SK-N-MC (cell line): ENCODE data around the gene SLC25A1.
"Not testable (repeated sequence)": the region's sequence is repeated elsewhere in the genome, so short reads cannot be mapped to it uniquely, and the experiment has no call there.

ENCODE experiments used
- DNase-seq: peaks from one replicate; pipeline ENCODE4 v3.0.0-alpha.2; 2011; ENCODE audit warnings: low read depth, low spot score
- H3K27ac ChIP-seq: fragments of 200-600 bp; sonication (generic); 2 replicates; pipeline ENCODE4 v1.5.1; 2016; ENCODE audit warnings: mixed run types
- H3K36me3 ChIP-seq: fragments of 200-600 bp; sonication (generic); 2 replicates; pipeline ENCODE4 v1.6.1; 2017; ENCODE audit warnings: antibody characterized with exemption, low read length, mixed read lengths; ENCODE audit not compliant: insufficient read depth
- H3K4me3 ChIP-seq: fragments of 200-600 bp; sonication (generic); 2 replicates; pipeline ENCODE4 v1.5.1; 2016
- H3K9ac ChIP-seq: fragments of 200-600 bp; sonication (generic); 2 replicates; pipeline ENCODE4 v1.8.0; 2017; ENCODE audit warnings: mixed run types, mixed read lengths; ENCODE audit not compliant: insufficient read length
- H3K9me3 ChIP-seq: fragments of 200-600 bp; sonication (generic); 2 replicates; pipeline ENCODE4 v1.6.1; 2017; ENCODE audit warnings: low read depth, mild to moderate bottlenecking, antibody characterized with exemption, low read length, moderate library complexity, mixed read lengths
- EZH2 ChIP-seq: fragments of 200-600 bp; sonication (generic); IDR thresholded peaks from one replicate; pipeline ENCODE4 v1.6.1; 2017; ENCODE audit warnings: antibody characterized with exemption
- FOXP2 ChIP-seq: optimal IDR thresholded peaks from 2 replicates; pipeline ENCODE3; 2011; ENCODE audit warnings: mild to moderate bottlenecking, moderate library complexity; ENCODE audit not compliant: insufficient read depth; ENCODE audit errors: extremely low read length, control extremely low read depth
- POLR2AphosphoS5 ChIP-seq: IDR thresholded peaks from 2 replicates; pipeline ENCODE4 v1.6.1; 2012; ENCODE audit warnings: mild to moderate bottlenecking, low read depth, low read length, borderline replicate concordance

The SLC25A1 gene

GRCh38 chr22:19210188-19210587, 31.7 kb upstream of the SLC25A1 start:
- no peak overlapping the region for H3K4me3 ChIP-seq
- no peak overlapping the region for H3K9ac ChIP-seq
- no peaks in the 10 kb centered on the region for H3K36me3 ChIP-seq
- H3K27ac ChIP-seq, result no peak overlapping the region
- H3K9me3 ChIP-seq, result no peaks in the 10 kb centered on the region
- no peak for DNase-seq
- TF ChIP-seq POLR2AphosphoS5 (no peak), FOXP2 (no peak), EZH2 (no peak)

GRCh38 chr22:19208287-19208847, 29.8 kb upstream of the SLC25A1 start:
- Histone ChIP-seq H3K36me3 (no peaks in the 10 kb centered on the region), H3K9ac (no peak overlapping the region), H3K4me3 (no peak overlapping the region), H3K27ac (no peak overlapping the region), H3K9me3 (no peaks in the 10 kb centered on the region)
- no peak for DNase-seq
- TF ChIP-seq EZH2, result no peak
- no peak for TF ChIP-seq FOXP2
- TF ChIP-seq POLR2AphosphoS5, result no peak

- DNase-seq, result no peak
- no peak overlapping the region for H3K9ac ChIP-seq
- TF ChIP-seq POLR2AphosphoS5 (no peak), EZH2 (no peak), FOXP2 (no peak)
- no peak overlapping the region for H3K27ac ChIP-seq
- H3K36me3 ChIP-seq, result no peaks in the 10 kb centered on the region
- no peak overlapping the region for H3K4me3 ChIP-seq
- H3K9me3 ChIP-seq, result no peaks in the 10 kb centered on the region
Observed at GRCh38 chr22:19207884-19208283, 29.3 kb upstream of the SLC25A1 start.

- Histone ChIP-seq H3K9ac (no peak overlapping the region), H3K4me3 (no peak overlapping the region), H3K36me3 (no peaks in the 10 kb centered on the region), H3K9me3 (no peaks in the 10 kb centered on the region), H3K27ac (no peak overlapping the region)
- TF ChIP-seq EZH2, result no peak
- no peak for TF ChIP-seq POLR2AphosphoS5
- no peak for TF ChIP-seq FOXP2
- no peak for DNase-seq
Observed at GRCh38 chr22:19207401-19207808, 28.9 kb upstream of the SLC25A1 start.

- H3K9ac ChIP-seq, result no peak overlapping the region
- no peaks in the 10 kb centered on the region for H3K9me3 ChIP-seq
- TF ChIP-seq FOXP2 (no peak), EZH2 (no peak), POLR2AphosphoS5 (no peak)
- H3K27ac ChIP-seq, result no peak overlapping the region
- no peaks in the 10 kb centered on the region for H3K36me3 ChIP-seq
- no peak overlapping the region for H3K4me3 ChIP-seq
- no peak for DNase-seq
Observed at GRCh38 chr22:19206287-19206686, 27.8 kb upstream of the SLC25A1 start.

GRCh38 chr22:19204640-19205039, 26.1 kb upstream of the SLC25A1 start:
- DNase-seq, result no peak
- H3K27ac ChIP-seq, result no peak overlapping the region
- H3K9ac ChIP-seq, result no peak overlapping the region
- H3K36me3 ChIP-seq, result no peaks in the 10 kb centered on the region
- no peaks in the 10 kb centered on the region for H3K9me3 ChIP-seq
- TF ChIP-seq FOXP2 (no peak), EZH2 (no peak), POLR2AphosphoS5 (no peak)
- H3K4me3 ChIP-seq, result no peak overlapping the region

- Histone ChIP-seq H3K9me3 (no peaks in the 10 kb centered on the region), H3K36me3 (no peaks in the 10 kb centered on the region), H3K4me3 (no peak overlapping the region), H3K9ac (no peak overlapping the region), H3K27ac (no peak overlapping the region)
- no peak for DNase-seq
- no peak for TF ChIP-seq FOXP2
- TF ChIP-seq POLR2AphosphoS5, result no peak
- TF ChIP-seq EZH2, result no peak
Observed at GRCh38 chr22:19203834-19204233, 25.3 kb upstream of the SLC25A1 start.

- H3K9ac ChIP-seq, H3K27ac ChIP-seq, DNase-seq, H3K36me3 ChIP-seq, H3K4me3 ChIP-seq, H3K9me3 ChIP-seq: not testable (repeated sequence)
Observed at GRCh38 chr22:19202799-19203186, 24.3 kb upstream of the SLC25A1 start.
